ENCODE measurements around the gene MSRB3.
"Not testable (repeated sequence)": the region's sequence is repeated elsewhere in the genome, so short reads cannot be mapped to it uniquely, and the experiment has no call there.

The MSRB3 gene

GRCh38 chr12:65292241-65292640 lies 13.8 kb downstream of the MSRB3 start:
- DNase-seq = no peak

- no peak for DNase-seq
These were observed 15.3 kb downstream of the MSRB3 start for GRCh38 chr12:65293735-65294134.

- DNase-seq = no peak
These were observed 16.3 kb downstream of the MSRB3 start for GRCh38 chr12:65294641-65295262.

GRCh38 chr12:65296508-65297265 lies 18.2 kb downstream of the MSRB3 start:
- DNase-seq = no peak

- DNase-seq = no peak
These were observed 21.6 kb downstream of the MSRB3 start for GRCh38 chr12:65300097-65300496.

- peak; percentile 49 for DNase-seq
These were observed 22.3 kb downstream of the MSRB3 start for GRCh38 chr12:65300679-65301349.

- no peak for DNase-seq
These were observed 24.4 kb downstream of the MSRB3 start for GRCh38 chr12:65302891-65303290.

- no peak for DNase-seq
These were observed 27.0 kb downstream of the MSRB3 start for GRCh38 chr12:65305346-65305950.

- peak; percentile 78 for DNase-seq
These were observed 28.1 kb downstream of the MSRB3 start for GRCh38 chr12:65306366-65307168.

GRCh38 chr12:65307169-65307501 lies 28.7 kb downstream of the MSRB3 start:
- DNase-seq = no peak

- DNase-seq = peak; percentile 29
These were observed 29.5 kb downstream of the MSRB3 start for GRCh38 chr12:65308006-65308405.

GRCh38 chr12:65308601-65309071 lies 30.2 kb downstream of the MSRB3 start:
- DNase-seq = peak; percentile 43

GRCh38 chr12:65311260-65311659 lies 32.8 kb downstream of the MSRB3 start:
- no peak for DNase-seq

- peak; percentile 62 for DNase-seq
These were observed 35.3 kb downstream of the MSRB3 start for GRCh38 chr12:65313719-65314317.

- DNase-seq = not testable (repeated sequence)
These were observed 36.8 kb downstream of the MSRB3 start for GRCh38 chr12:65315238-65315637.

- DNase-seq = no peak
These were observed 39.8 kb downstream of the MSRB3 start for GRCh38 chr12:65318186-65318685.

GRCh38 chr12:65319688-65320200 lies 41.3 kb downstream of the MSRB3 start:
- no peak for DNase-seq

GRCh38 chr12:65323070-65323469 lies 44.6 kb downstream of the MSRB3 start:
- DNase-seq = no peak

GRCh38 chr12:65324056-65324455 lies 45.6 kb downstream of the MSRB3 start:
- no peak for DNase-seq

GRCh38 chr12:65324551-65324950 lies 46.1 kb downstream of the MSRB3 start:
- DNase-seq = no peak

- DNase-seq = no peak
These were observed 46.7 kb downstream of the MSRB3 start for GRCh38 chr12:65325183-65325582.

GRCh38 chr12:65326616-65327015 lies 48.1 kb downstream of the MSRB3 start:
- no peak for DNase-seq

All from HCEC 1CT (cell line).